ENCODE data around the gene TRIP13. TPM values are rescaled to one million over a fixed set of nuclear protein-coding genes. Genes with fewer than 3 reads are reported as not detected.

The TRIP13 gene
- polyA plus RNA-seq, 1 donor from 2014 or later: 1.6 TPM

GRCh38 chr5:961002-961710 is 68.5 kb downstream of the TRIP13 start:
- peaks cover 60% of the 10 kb centered on the region for H3K27me3 Mint-ChIP-seq

GRCh38 chr5:961711-962240 is 69.1 kb downstream of the TRIP13 start:
- no peak overlapping the region for H3K27ac Mint-ChIP-seq
- peaks cover 0 to 10% (median 2%) of the 10 kb centered on the region in 3 donors for H3K4me1 Mint-ChIP-seq
- no peak overlapping the region for H3K4me3 Mint-ChIP-seq
- H3K27me3 Mint-ChIP-seq: peaks cover 59% of the 10 kb centered on the region
- H3K9me3 Mint-ChIP-seq: no peaks in the 10 kb centered on the region
- H3K36me3 Mint-ChIP-seq: no peaks in the 10 kb centered on the region

More at GRCh38 chr5:961002-961710, 68.5 kb downstream of the TRIP13 start:
- peaks cover 0 to 10% (median 2%) of the 10 kb centered on the region in 3 donors for H3K4me1 Mint-ChIP-seq
- no peaks in the 10 kb centered on the region for H3K36me3 Mint-ChIP-seq
- H3K9me3 Mint-ChIP-seq: no peaks in the 10 kb centered on the region
- no peak overlapping the region for H3K27ac Mint-ChIP-seq
- no peak overlapping the region for H3K4me3 Mint-ChIP-seq

GRCh38 chr5:962386-962785 is 69.7 kb downstream of the TRIP13 start:
- no peak overlapping the region for H3K27ac Mint-ChIP-seq
- no peaks in the 10 kb centered on the region for H3K36me3 Mint-ChIP-seq
- peaks cover 0 to 10% (median 2%) of the 10 kb centered on the region in 3 donors for H3K4me1 Mint-ChIP-seq
- H3K4me3 Mint-ChIP-seq: no peak overlapping the region
- H3K9me3 Mint-ChIP-seq: no peaks in the 10 kb centered on the region
- H3K27me3 Mint-ChIP-seq: peaks cover 54% of the 10 kb centered on the region

- Mint-ChIP-seq H3K36me3 (no peaks in the 10 kb centered on the region), H3K9me3 (no peaks in the 10 kb centered on the region)
These were observed 70.1 kb downstream of the TRIP13 start for GRCh38 chr5:962801-963200.

GRCh38 chr5:963310-963672 is 70.6 kb downstream of the TRIP13 start:
- Mint-ChIP-seq H3K27ac (no peak overlapping the region), H3K9me3 (no peaks in the 10 kb centered on the region), H3K4me3 (no peak overlapping the region), H3K36me3 (no peaks in the 10 kb centered on the region), H3K4me1 (peaks cover 0 to 10% (median 2%) of the 10 kb centered on the region in 3 donors), H3K27me3 (peaks cover 53% of the 10 kb centered on the region)

More at GRCh38 chr5:962801-963200, 70.1 kb downstream of the TRIP13 start:
- H3K4me3 Mint-ChIP-seq: no peak overlapping the region
- peaks cover 0 to 10% (median 2%) of the 10 kb centered on the region in 3 donors for H3K4me1 Mint-ChIP-seq
- H3K27me3 Mint-ChIP-seq: peaks cover 55% of the 10 kb centered on the region
- no peak overlapping the region for H3K27ac Mint-ChIP-seq

GRCh38 chr5:963673-964531 is 71.2 kb downstream of the TRIP13 start:
- Mint-ChIP-seq H3K9me3 (no peaks in the 10 kb centered on the region), H3K36me3 (no peaks in the 10 kb centered on the region), H3K27ac (no peak overlapping the region), H3K4me3 (peak overlapping the region in 1 of 4 donors; percentile 21), H3K27me3 (peaks cover 52% of the 10 kb centered on the region), H3K4me1 (peaks cover 0 to 10% (median 2%) of the 10 kb centered on the region in 3 donors)

GRCh38 chr5:964821-965220 is 72.1 kb downstream of the TRIP13 start:
- H3K27me3 Mint-ChIP-seq: peaks cover 50% of the 10 kb centered on the region
- no peak overlapping the region for H3K27ac Mint-ChIP-seq
- no peaks in the 10 kb centered on the region for H3K36me3 Mint-ChIP-seq
- H3K4me3 Mint-ChIP-seq: no peak overlapping the region
- peaks cover 0 to 10% (median 2%) of the 10 kb centered on the region in 3 donors for H3K4me1 Mint-ChIP-seq
- no peaks in the 10 kb centered on the region for H3K9me3 Mint-ChIP-seq

- H3K4me3 Mint-ChIP-seq: no peak overlapping the region
These were observed 73.1 kb downstream of the TRIP13 start for GRCh38 chr5:965604-966344.

GRCh38 chr5:966345-966710 is 73.6 kb downstream of the TRIP13 start:
- peaks cover 0 to 2% (median 0%) of the 10 kb centered on the region in 3 donors for H3K9me3 Mint-ChIP-seq
- no peaks in the 10 kb centered on the region for H3K36me3 Mint-ChIP-seq
- no peak overlapping the region for H3K4me3 Mint-ChIP-seq
- peaks cover 44% of the 10 kb centered on the region for H3K27me3 Mint-ChIP-seq
- H3K4me1 Mint-ChIP-seq: peaks cover 0 to 10% (median 2%) of the 10 kb centered on the region in 3 donors
- H3K27ac Mint-ChIP-seq: no peak overlapping the region

More at GRCh38 chr5:965604-966344, 73.1 kb downstream of the TRIP13 start:
- no peaks in the 10 kb centered on the region for H3K9me3 Mint-ChIP-seq
- H3K27ac Mint-ChIP-seq: no peak overlapping the region
- peaks cover 45% of the 10 kb centered on the region for H3K27me3 Mint-ChIP-seq
- H3K4me1 Mint-ChIP-seq: peaks cover 0 to 10% (median 2%) of the 10 kb centered on the region in 3 donors
- H3K36me3 Mint-ChIP-seq: no peaks in the 10 kb centered on the region

GRCh38 chr5:966941-967340 is 74.3 kb downstream of the TRIP13 start:
- Mint-ChIP-seq H3K27ac (peak overlapping the region in 1 of 3 donors; percentile 76), H3K4me1 (peaks cover 0 to 10% (median 2%) of the 10 kb centered on the region in 3 donors), H3K4me3 (no peak overlapping the region), H3K9me3 (peaks cover 0 to 2% (median 0%) of the 10 kb centered on the region in 3 donors), H3K36me3 (no peaks in the 10 kb centered on the region), H3K27me3 (peaks cover 38% of the 10 kb centered on the region)

Other genes with a start within 250 kb of the TRIP13 start
- gene TPPP, start 199.5 kb upstream of the TRIP13 start, polyA plus RNA-seq: not detected
- gene ZDHHC11B, start 108.2 kb upstream of the TRIP13 start, polyA plus RNA-seq: not detected
- gene ZDHHC11, start 41.9 kb upstream of the TRIP13 start, polyA plus RNA-seq: not detected
- 19.3 TPM for gene BRD9, start 83 bp upstream of the TRIP13 start, polyA plus RNA-seq
- not detected for gene NKD2, start 115.9 kb downstream of the TRIP13 start, polyA plus RNA-seq
- gene SLC12A7, start 219.2 kb downstream of the TRIP13 start, polyA plus RNA-seq: 10.9 TPM

Data from IgD-negative memory B cell (primary cell).